DND-41 (cell line): ENCODE results near the gene HLTF.
"Not testable (repeated sequence)": the region's sequence is repeated elsewhere in the genome, so short reads cannot be mapped to it uniquely, and the experiment has no call there.

ENCODE experiments used
- ATAC-seq: fragments of 200-7000 bp; cut with Tn5 transposase; 3 replicates; pipeline ENCODE4 v1.9.1; 2021; ENCODE audit warnings: low read depth; ENCODE audit not compliant: insufficient read depth
- DNase-seq: peaks from one replicate; pipeline ENCODE4 v3.0.0-alpha.2; 2020
- H2AFZ ChIP-seq: 2 replicates; pipeline ENCODE4 v1.6.0; 2012; ENCODE audit warnings: low read depth, low read length
- H3K27ac ChIP-seq: 2 replicates; pipeline ENCODE4 v1.5.1; 2012; ENCODE audit warnings: low read length, inconsistent platforms
- H3K27me3 ChIP-seq: fragments of 200-600 bp; sonication (generic); 2 replicates; pipeline ENCODE4 v1.6.0; 2012; ENCODE audit warnings: low read length, mild to moderate bottlenecking, inconsistent platforms; ENCODE audit not compliant: insufficient read depth, poor library complexity
- H3K36me3 ChIP-seq: 2 replicates; pipeline ENCODE4 v1.5.1; 2012; ENCODE audit warnings: low read length, inconsistent platforms; ENCODE audit not compliant: insufficient read depth
- H3K4me1 ChIP-seq: 2 replicates; pipeline ENCODE4 v1.5.1; 2012; ENCODE audit warnings: mild to moderate bottlenecking, low read length; ENCODE audit not compliant: insufficient read depth
- H3K4me2 ChIP-seq: 2 replicates; pipeline ENCODE4 v1.6.0; 2012; ENCODE audit warnings: mild to moderate bottlenecking, moderate library complexity, low read length, inconsistent platforms; ENCODE audit not compliant: insufficient read depth
- H3K4me3 ChIP-seq, 2 experiments: fragments of 200-600 bp in 1 of 2; shearing (Covaris generic) in 1 of 2; 2 replicates each; pipeline ENCODE4 v1.5.1; 2012 to 2016; ENCODE audit warnings: inconsistent platforms in 2 of 2, low read length in 2 of 2, mild to moderate bottlenecking in 2 of 2, low read depth in 1 of 2, moderate library complexity in 1 of 2
- H3K79me2 ChIP-seq: 2 replicates; pipeline ENCODE4 v1.6.0; 2012; ENCODE audit warnings: low read length, inconsistent platforms; ENCODE audit not compliant: insufficient read depth
- H3K9ac ChIP-seq: 2 replicates; pipeline ENCODE4 v1.6.0; 2012; ENCODE audit warnings: low read depth, mild to moderate bottlenecking, inconsistent platforms, low read length, moderate library complexity
- H3K9me3 ChIP-seq: 2 replicates; pipeline ENCODE4 v1.5.1; 2012; ENCODE audit warnings: low read length, moderate library complexity, mild to moderate bottlenecking, inconsistent platforms; ENCODE audit not compliant: insufficient read depth, severe bottlenecking
- H4K20me1 ChIP-seq: 2 replicates; pipeline ENCODE4 v1.6.0; 2012; ENCODE audit warnings: low read length; ENCODE audit not compliant: insufficient read depth
- EZH2 ChIP-seq: IDR thresholded peaks from 3 replicates; pipeline ENCODE4 v1.6.1; 2012; ENCODE audit warnings: borderline replicate concordance, low read depth, mild to moderate bottlenecking, moderate library complexity, low read length, inconsistent platforms; ENCODE audit not compliant: severe bottlenecking
- TF ChIP-seq, protein P1 (sequence below): IDR thresholded peaks from 2 replicates; pipeline ENCODE4 v1.5.1; 2012; ENCODE audit warnings: borderline replicate concordance, low read length, moderate library complexity, mild to moderate bottlenecking; ENCODE audit not compliant: poor library complexity, severe bottlenecking; ENCODE audit errors: extremely low read depth

The HLTF gene

DNA sequence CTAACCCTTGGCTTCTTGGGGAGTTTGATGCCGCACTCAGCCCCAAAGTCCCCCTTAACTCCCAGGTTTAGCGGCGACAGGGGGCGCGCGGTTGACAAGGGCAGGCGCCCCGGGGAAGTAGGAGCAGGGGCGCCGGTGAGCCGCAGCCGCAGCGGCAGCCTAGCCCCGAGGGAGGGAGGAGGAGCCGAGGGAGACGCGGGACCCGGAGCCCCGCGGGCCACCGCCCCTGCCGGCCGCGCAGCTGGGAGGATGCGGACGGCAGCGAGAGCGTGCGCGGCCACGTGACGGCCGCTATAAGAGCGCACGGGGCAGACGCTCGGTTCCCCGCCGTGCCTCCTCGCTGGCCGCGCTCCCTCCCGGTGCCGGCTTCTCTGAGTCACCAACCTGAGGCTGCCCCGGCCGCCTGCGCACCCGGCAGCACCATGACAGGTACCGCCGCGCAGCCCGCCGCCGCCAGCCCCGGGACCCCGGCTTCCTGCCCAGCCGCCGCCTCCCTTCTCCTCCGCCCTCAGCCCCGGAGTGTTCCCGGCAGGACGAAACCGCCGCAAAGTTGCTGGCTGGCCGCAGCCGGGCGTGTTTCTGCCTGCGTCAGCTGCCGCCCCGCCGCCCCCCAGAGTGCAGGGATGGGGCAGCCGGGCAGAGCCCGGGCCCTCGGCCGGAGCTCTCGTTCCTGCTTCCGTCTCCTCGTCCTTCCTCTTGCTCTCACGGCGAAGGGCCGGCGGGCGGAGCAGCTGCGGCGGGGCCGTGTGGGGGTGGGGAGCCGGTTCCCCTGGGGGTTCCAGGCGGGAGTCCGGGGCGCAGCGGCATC lies 94.9 kb downstream of the HLTF start, which contains the start of gene GYG1:
TSS of gene GYG1 (plus strand) at position 322 of the 808 bp plus-strand sequence. CDS start at position 423, 101 bp downstream.
- H3K9me3 ChIP-seq: no peaks in the 10 kb centered on the region
- no peaks in the 10 kb centered on the region for H3K79me2 ChIP-seq
- no peaks in the 10 kb centered on the region for H4K20me1 ChIP-seq
- H3K27ac ChIP-seq: peak within 1 kb of the TSS; percentile 24; the same call in 1 of the 2 replicates
- peak within 1 kb of the TSS; percentile 80 for H2AFZ ChIP-seq
- DNase-seq (peak; percentile 78), ATAC-seq (peak; percentile 87)
- H3K36me3 ChIP-seq: no peaks in the 10 kb centered on the region
- peak within 1 kb of the TSS; percentile 81 for H3K4me2 ChIP-seq
- H3K4me3 ChIP-seq: peak within 1 kb of the TSS; percentile 32 to 73
- peak within 1 kb of the TSS; percentile 62 for H3K9ac ChIP-seq
- H3K4me1 ChIP-seq: peaks cover 22% of the 10 kb centered on the region
- no peaks in the 10 kb centered on the region for H3K27me3 ChIP-seq
- TF ChIP-seq EZH2: no peak
- TF ChIP-seq, protein P1, sequence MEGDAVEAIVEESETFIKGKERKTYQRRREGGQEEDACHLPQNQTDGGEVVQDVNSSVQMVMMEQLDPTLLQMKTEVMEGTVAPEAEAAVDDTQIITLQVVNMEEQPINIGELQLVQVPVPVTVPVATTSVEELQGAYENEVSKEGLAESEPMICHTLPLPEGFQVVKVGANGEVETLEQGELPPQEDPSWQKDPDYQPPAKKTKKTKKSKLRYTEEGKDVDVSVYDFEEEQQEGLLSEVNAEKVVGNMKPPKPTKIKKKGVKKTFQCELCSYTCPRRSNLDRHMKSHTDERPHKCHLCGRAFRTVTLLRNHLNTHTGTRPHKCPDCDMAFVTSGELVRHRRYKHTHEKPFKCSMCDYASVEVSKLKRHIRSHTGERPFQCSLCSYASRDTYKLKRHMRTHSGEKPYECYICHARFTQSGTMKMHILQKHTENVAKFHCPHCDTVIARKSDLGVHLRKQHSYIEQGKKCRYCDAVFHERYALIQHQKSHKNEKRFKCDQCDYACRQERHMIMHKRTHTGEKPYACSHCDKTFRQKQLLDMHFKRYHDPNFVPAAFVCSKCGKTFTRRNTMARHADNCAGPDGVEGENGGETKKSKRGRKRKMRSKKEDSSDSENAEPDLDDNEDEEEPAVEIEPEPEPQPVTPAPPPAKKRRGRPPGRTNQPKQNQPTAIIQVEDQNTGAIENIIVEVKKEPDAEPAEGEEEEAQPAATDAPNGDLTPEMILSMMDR: peak; percentile 61

DNA sequence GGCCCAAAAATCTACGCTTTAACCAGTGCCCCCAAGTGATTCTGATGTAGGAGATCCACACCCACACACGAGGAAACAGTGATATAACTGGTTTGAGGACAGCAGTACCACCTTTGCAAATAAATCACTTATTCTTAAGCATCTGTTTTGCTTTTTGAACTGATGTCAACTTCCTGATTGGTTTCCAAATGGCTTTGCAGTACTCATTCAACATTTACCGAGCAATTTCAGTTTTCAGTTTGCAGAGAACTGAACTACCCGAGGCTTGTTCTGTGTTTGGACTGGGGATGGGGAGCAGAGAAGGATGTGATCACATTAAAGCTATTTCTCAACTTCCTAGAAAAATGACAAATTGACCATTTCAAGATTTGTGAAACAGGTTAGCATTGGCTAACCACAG lies 96.1 kb downstream of the HLTF start:
- TF ChIP-seq, protein P1: no peak
- no peak for TF ChIP-seq EZH2
- DNase-seq (no peak), ATAC-seq (no peak)
- Histone ChIP-seq H4K20me1 (no peaks in the 10 kb centered on the region), H3K27ac (no peak overlapping the region), H2AFZ (peak overlapping the region; percentile 80; the same call in 1 of the 2 replicates), H3K9ac (peak overlapping the region; percentile 62; the same call in 1 of the 2 replicates), H3K4me1 (peaks cover 22% of the 10 kb centered on the region), H3K4me3 (peak overlapping the region in 1 of 2 experiments; percentile 73; a peak in 1 of 4 replicates), H3K79me2 (no peaks in the 10 kb centered on the region), H3K9me3 (no peaks in the 10 kb centered on the region), H3K36me3 (no peaks in the 10 kb centered on the region), H3K4me2 (peak overlapping the region; percentile 81; the same call in 1 of the 2 replicates), H3K27me3 (no peaks in the 10 kb centered on the region)

DNA sequence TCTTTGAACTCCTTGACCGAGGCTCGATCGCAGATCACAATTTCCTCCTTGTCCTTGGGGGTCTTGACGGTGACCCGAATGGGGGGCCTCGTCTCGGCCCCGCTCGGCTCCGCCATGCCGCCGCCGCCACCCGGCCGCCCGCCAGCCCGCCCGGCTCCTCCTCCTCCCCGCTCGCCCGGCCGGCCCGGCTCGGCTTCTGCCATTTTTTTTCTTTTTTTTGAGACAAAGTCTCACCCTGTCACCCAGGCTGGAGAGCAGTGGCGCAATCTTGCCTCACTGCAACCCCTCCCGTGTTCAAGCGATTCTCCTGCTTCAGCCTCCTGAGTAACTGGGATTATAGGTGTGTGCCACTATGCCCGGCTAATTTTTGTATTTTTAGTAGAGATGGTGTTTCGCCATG lies 98.8 kb downstream of the HLTF start:
- H3K79me2 ChIP-seq, ATAC-seq, H3K9me3 ChIP-seq, DNase-seq, H3K36me3 ChIP-seq, H2AFZ ChIP-seq, H3K9ac ChIP-seq, H3K4me3 ChIP-seq, H3K27ac ChIP-seq, H4K20me1 ChIP-seq, H3K4me2 ChIP-seq, H3K27me3 ChIP-seq: not testable (repeated sequence)
- H3K4me1 ChIP-seq: peaks cover 22% of the 10 kb centered on the region

DNA sequence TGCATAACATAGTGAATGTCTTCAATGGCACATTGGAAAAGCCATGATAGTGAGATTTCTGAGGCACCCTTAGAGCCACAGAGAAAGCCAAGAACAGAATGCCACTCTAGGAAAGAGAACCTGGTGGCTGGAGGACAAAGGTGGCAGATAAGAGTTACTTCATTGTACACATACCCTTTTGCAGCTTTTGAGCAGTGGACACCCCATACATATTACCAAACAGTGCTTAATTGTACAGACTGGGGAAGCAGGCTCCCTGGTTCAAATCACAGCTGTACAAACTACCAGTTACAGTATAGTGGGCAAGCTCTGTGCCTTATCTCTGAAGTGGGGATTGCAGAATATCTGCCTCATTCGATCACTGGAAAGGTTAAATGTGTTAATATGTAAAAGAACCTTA lies 105.1 kb downstream of the HLTF start:
- H3K9me3 ChIP-seq: no peaks in the 10 kb centered on the region
- no peaks in the 10 kb centered on the region for H3K79me2 ChIP-seq
- no peak overlapping the region for H3K27ac ChIP-seq
- no peaks in the 10 kb centered on the region for H3K4me1 ChIP-seq
- no peaks in the 10 kb centered on the region for H3K27me3 ChIP-seq
- no peaks in the 10 kb centered on the region for H4K20me1 ChIP-seq
- no peak overlapping the region for H3K9ac ChIP-seq
- H3K36me3 ChIP-seq: no peaks in the 10 kb centered on the region
- no peak overlapping the region for H3K4me3 ChIP-seq
- TF ChIP-seq EZH2: no peak
- TF ChIP-seq, protein P1: no peak
- H2AFZ ChIP-seq: no peak overlapping the region
- no peak overlapping the region for H3K4me2 ChIP-seq
- no peak for DNase-seq
- no peak for ATAC-seq
